ENCODE data around the gene CFAP92.

CFAP92 gene

GRCh38 chr3:128987302-128988100, 6.4 kb downstream of the CFAP92 start:
- DNase-seq: no peak

GRCh38 chr3:128984596-128984995, 9.3 kb downstream of the CFAP92 start:
- DNase-seq: no peak

- DNase-seq: no peak
Observed at GRCh38 chr3:128983293-128984069, 10.4 kb downstream of the CFAP92 start.

GRCh38 chr3:128975276-128975675, 18.6 kb downstream of the CFAP92 start:
- DNase-seq: no peak

GRCh38 chr3:128973988-128974564, 19.8 kb downstream of the CFAP92 start:
- no peak for DNase-seq

GRCh38 chr3:128971421-128972100, 22.3 kb downstream of the CFAP92 start:
- DNase-seq: peak; percentile 69

- no peak for DNase-seq
Observed at GRCh38 chr3:128970740-128971047, 23.2 kb downstream of the CFAP92 start.

- peak; percentile 19 for DNase-seq
Observed at GRCh38 chr3:128969993-128970739, 23.7 kb downstream of the CFAP92 start.

- DNase-seq: no peak
Observed at GRCh38 chr3:128967748-128968355, 26.0 kb downstream of the CFAP92 start.

- DNase-seq: no peak
Observed at GRCh38 chr3:128965818-128966217, 28.1 kb downstream of the CFAP92 start.

GRCh38 chr3:128965280-128965679, 28.6 kb downstream of the CFAP92 start:
- no peak for DNase-seq

GRCh38 chr3:128956440-128956839, 37.4 kb downstream of the CFAP92 start:
- no peak for DNase-seq

- DNase-seq: peak; percentile 32
Observed at GRCh38 chr3:128950223-128950938, 43.5 kb downstream of the CFAP92 start.

GRCh38 chr3:128949158-128949557, 44.7 kb downstream of the CFAP92 start:
- no peak for DNase-seq

GRCh38 chr3:128946411-128946810, 47.5 kb downstream of the CFAP92 start:
- no peak for DNase-seq

- DNase-seq: no peak
Observed at GRCh38 chr3:128945878-128946175, 48.0 kb downstream of the CFAP92 start.

- DNase-seq: no peak
Observed at GRCh38 chr3:128945041-128945877, 48.6 kb downstream of the CFAP92 start.

- DNase-seq: no peak
Observed at GRCh38 chr3:128942161-128942952, 51.5 kb downstream of the CFAP92 start.

- DNase-seq: no peak
Observed at GRCh38 chr3:128940252-128940651, 53.6 kb downstream of the CFAP92 start.

GRCh38 chr3:128936341-128936740, 57.5 kb downstream of the CFAP92 start:
- DNase-seq: no peak

Data from SHP77 treated with DMSO at 0.1 percent for 48 hours (cell line).